Smooth muscle cell (in vitro differentiated cells): ENCODE measurements around the gene CNOT1. TPM values are rescaled to one million over a fixed set of nuclear protein-coding genes. Genes with fewer than 3 reads are reported as not detected.

Experiments
- DNase-seq: peaks from one replicate; lab custom pipeline; 2025; ENCODE audit not compliant: unreplicated experiment; lab: John Stamatoyannopoulos, UW
- H2AFZ ChIP-seq: fragments of 200-600 bp; sonication (generic); 2 replicates; pipeline ENCODE4 v1.6.0; 2016; ENCODE audit warnings: antibody characterized with exemption, low read depth, mild to moderate bottlenecking
- H3F3A ChIP-seq: fragments of 200-600 bp; sonication (generic); 2 replicates; pipeline ENCODE4 v1.6.0; 2017; ENCODE audit warnings: antibody characterized with exemption, low read depth
- H3K27ac ChIP-seq: fragments of 200-600 bp; sonication (generic); 2 replicates; pipeline ENCODE4 v1.5.1; 2016; ENCODE audit warnings: low read depth, mild to moderate bottlenecking
- H3K27me3 ChIP-seq: fragments of 200-600 bp; sonication (generic); 2 replicates; pipeline ENCODE4 v1.6.1; 2016; ENCODE audit warnings: low read depth, mild to moderate bottlenecking
- H3K36me3 ChIP-seq: fragments of 200-600 bp; sonication (generic); 2 replicates; pipeline ENCODE4 v1.5.1; 2016; ENCODE audit warnings: low read depth
- H3K4me1 ChIP-seq: fragments of 200-600 bp; sonication (generic); 2 replicates; pipeline ENCODE4 v1.5.1; 2016; ENCODE audit warnings: low read depth
- H3K4me2 ChIP-seq: fragments of 200-600 bp; sonication (generic); 2 replicates; pipeline ENCODE4 v1.6.0; 2016; ENCODE audit warnings: mild to moderate bottlenecking
- H3K4me3 ChIP-seq: fragments of 200-600 bp; sonication (generic); 2 replicates; pipeline ENCODE4 v1.5.1; 2016; ENCODE audit warnings: mild to moderate bottlenecking
- H3K79me2 ChIP-seq: fragments of 200-600 bp; sonication (generic); 2 replicates; pipeline ENCODE4 v1.6.0; 2016; ENCODE audit warnings: low read depth, mild to moderate bottlenecking
- H3K9ac ChIP-seq: fragments of 200-600 bp; sonication (generic); 2 replicates; pipeline ENCODE4 v1.6.0; 2016; ENCODE audit warnings: low read depth
- H3K9me3 ChIP-seq: fragments of 200-600 bp; sonication (generic); replicated peaks from 2 replicates; pipeline ENCODE4 v1.5.1; 2016; ENCODE audit warnings: low read depth
- H4K20me1 ChIP-seq: fragments of 200-600 bp; sonication (generic); 2 replicates; pipeline ENCODE4 v1.6.0; 2016; ENCODE audit warnings: low read depth
- WGBS: methylation state at CpG from one replicate; pipeline ENCODE4 v1.1.7; 2016; ENCODE audit warnings: low lambda C conversion rate; 5-methylcytosine and 5-hydroxymethylcytosine counted together
- polyA plus RNA-seq: library from polyadenylated mRNA; unstranded; fragments of >200 nt; fragmentation: Nextera tagmentation; extraction: Ambion mirVana; gene quantifications from 2 replicates; pipeline ENCODE4 v1.2.1, GENCODE V29; 2016
- total RNA-seq: library from RNA; depleted of rRNA; stranded (reverse); fragments of >200 nt; gene quantifications from 2 replicates; pipeline ENCODE4 v1.2.3, GENCODE V29; 2014
- TF ChIP-seq, protein P1 (sequence below): fragments of 200-600 bp; sonication (generic); IDR thresholded peaks from 2 replicates; pipeline ENCODE4 v1.5.1; 2017; ENCODE audit warnings: borderline replicate concordance, mild to moderate bottlenecking, antibody characterized with exemption; ENCODE audit not compliant: insufficient read depth, poor library complexity, severe bottlenecking

Gene CNOT1
- total and polyA plus RNA-seq, 2 experiments from 2014 or later: 42.6 to 88.4 TPM

DNA sequence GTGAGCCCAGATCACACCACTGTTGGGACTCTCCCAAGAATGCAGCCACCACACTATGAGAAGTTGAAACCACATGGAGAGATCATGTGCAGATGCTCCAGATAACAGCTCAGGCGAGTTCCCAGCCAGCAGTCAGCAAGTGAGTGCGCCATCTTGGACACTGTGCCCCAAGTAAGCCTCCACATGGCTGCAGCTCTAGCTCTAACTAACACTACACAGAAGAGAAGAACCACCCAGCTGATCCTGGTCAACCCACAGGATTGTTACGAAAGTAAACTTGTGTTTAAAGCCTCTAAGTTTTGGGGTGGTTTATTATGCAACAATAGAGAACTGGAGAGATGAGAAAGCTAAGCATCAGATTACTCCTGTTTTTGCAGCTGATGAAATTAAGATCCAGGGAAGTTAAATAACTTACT is 29.2 kb upstream of the CNOT1 start:
- Histone ChIP-seq H3K36me3 (no peaks in the 10 kb centered on the region), H4K20me1 (no peaks in the 10 kb centered on the region), H3K9ac (no peak overlapping the region), H3K27ac (no peak overlapping the region), H2AFZ (no peak overlapping the region), H3K79me2 (no peaks in the 10 kb centered on the region), H3K4me2 (no peak overlapping the region), H3F3A (no peaks in the 10 kb centered on the region), H3K4me3 (no peak overlapping the region), H3K4me1 (no peaks in the 10 kb centered on the region), H3K27me3 (no peaks in the 10 kb centered on the region), H3K9me3 (no peaks in the 10 kb centered on the region)
- TF ChIP-seq, protein P1, sequence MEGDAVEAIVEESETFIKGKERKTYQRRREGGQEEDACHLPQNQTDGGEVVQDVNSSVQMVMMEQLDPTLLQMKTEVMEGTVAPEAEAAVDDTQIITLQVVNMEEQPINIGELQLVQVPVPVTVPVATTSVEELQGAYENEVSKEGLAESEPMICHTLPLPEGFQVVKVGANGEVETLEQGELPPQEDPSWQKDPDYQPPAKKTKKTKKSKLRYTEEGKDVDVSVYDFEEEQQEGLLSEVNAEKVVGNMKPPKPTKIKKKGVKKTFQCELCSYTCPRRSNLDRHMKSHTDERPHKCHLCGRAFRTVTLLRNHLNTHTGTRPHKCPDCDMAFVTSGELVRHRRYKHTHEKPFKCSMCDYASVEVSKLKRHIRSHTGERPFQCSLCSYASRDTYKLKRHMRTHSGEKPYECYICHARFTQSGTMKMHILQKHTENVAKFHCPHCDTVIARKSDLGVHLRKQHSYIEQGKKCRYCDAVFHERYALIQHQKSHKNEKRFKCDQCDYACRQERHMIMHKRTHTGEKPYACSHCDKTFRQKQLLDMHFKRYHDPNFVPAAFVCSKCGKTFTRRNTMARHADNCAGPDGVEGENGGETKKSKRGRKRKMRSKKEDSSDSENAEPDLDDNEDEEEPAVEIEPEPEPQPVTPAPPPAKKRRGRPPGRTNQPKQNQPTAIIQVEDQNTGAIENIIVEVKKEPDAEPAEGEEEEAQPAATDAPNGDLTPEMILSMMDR: no peak
- WGBS: 83% methylated on average over 3 of the region's 3 CpGs
- DNase-seq: no peak

GRCh38 chr16:58656899-58657298 is 27.3 kb upstream of the CNOT1 start:
- Histone ChIP-seq H3F3A (no peaks in the 10 kb centered on the region), H3K27me3 (no peaks in the 10 kb centered on the region), H3K36me3 (no peaks in the 10 kb centered on the region), H2AFZ (no peak overlapping the region), H3K4me3 (no peak overlapping the region), H4K20me1 (no peaks in the 10 kb centered on the region), H3K27ac (no peak overlapping the region), H3K79me2 (no peaks in the 10 kb centered on the region), H3K9ac (no peak overlapping the region), H3K4me1 (no peaks in the 10 kb centered on the region), H3K9me3 (no peaks in the 10 kb centered on the region), H3K4me2 (no peak overlapping the region)
- WGBS: 80% methylated on average over 4 of the region's 4 CpGs
- DNase-seq: no peak
- TF ChIP-seq, protein P1: no peak

DNA sequence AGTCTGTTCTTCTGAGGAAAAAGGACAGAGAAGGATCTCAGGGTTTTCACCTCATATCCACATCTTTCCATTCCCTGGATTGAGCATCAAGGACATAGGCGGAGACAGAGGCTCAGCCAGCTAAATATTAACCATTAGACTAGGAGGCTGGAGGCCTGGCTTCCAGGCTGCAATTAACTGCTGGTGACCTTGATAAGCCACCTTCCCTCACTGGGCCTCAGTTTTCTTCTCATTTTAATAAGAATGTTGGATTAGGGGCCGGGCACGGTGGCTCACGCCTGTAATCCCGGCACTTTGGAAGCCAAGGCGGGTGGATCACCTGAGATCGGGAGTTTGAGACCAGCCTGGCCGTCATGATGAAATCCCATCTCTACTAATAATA is 25.6 kb upstream of the CNOT1 start:
- Histone ChIP-seq H3K9ac (no peak overlapping the region), H3K4me1 (no peaks in the 10 kb centered on the region), H3K4me2 (no peak overlapping the region), H3K27me3 (no peaks in the 10 kb centered on the region), H3K36me3 (no peaks in the 10 kb centered on the region), H3F3A (no peaks in the 10 kb centered on the region), H3K9me3 (no peaks in the 10 kb centered on the region), H4K20me1 (no peaks in the 10 kb centered on the region), H2AFZ (no peak overlapping the region), H3K27ac (no peak overlapping the region), H3K4me3 (no peak overlapping the region), H3K79me2 (no peaks in the 10 kb centered on the region)
- DNase-seq: no peak
- TF ChIP-seq, protein P1: no peak
- 92% methylated on average over 8 of the region's 8 CpGs for WGBS

- Histone ChIP-seq H2AFZ (no peak overlapping the region), H3F3A (no peaks in the 10 kb centered on the region), H3K9ac (no peak overlapping the region), H3K4me3 (no peak overlapping the region), H3K4me2 (no peak overlapping the region), H3K27me3 (no peaks in the 10 kb centered on the region), H3K36me3 (no peaks in the 10 kb centered on the region), H3K27ac (no peak overlapping the region), H3K4me1 (no peaks in the 10 kb centered on the region), H4K20me1 (no peaks in the 10 kb centered on the region), H3K79me2 (no peaks in the 10 kb centered on the region), H3K9me3 (no peaks in the 10 kb centered on the region)
- no peak for DNase-seq
- TF ChIP-seq, protein P1: no peak
- WGBS: 79% methylated on average over 7 of the region's 7 CpGs
Measured at GRCh38 chr16:58654560-58655214, 25.1 kb upstream of the CNOT1 start.
